HCT116 (cell line): ENCODE results near the gene ANGEL1. TPM values are rescaled to one million over a fixed set of nuclear protein-coding genes. Genes with fewer than 3 reads are reported as not detected.
A peak's percentile ranks its signal among the peaks of the same experiment; 100 is the strongest.

Experiments used
- ATAC-seq: fragments of 200-7000 bp; cut with Tn5 transposase; 2 replicates; pipeline ENCODE4 v1.9.1; 2020; ENCODE audit warnings: mild to moderate bottlenecking, moderate library complexity
- BruUV-seq: library from RNA; stranded (reverse); fragments of 400-500 nt; replicated peaks from 2 replicates; lab custom pipeline; 2021; lab: Mats Ljungman, UMichigan
- CTCF ChIA-PET: fragments of 300-600 bp; sonication (Branson Sonifier 250); formaldehyde crosslinking; loops from one replicate; lab custom pipeline; 2021; ENCODE audit warnings: antibody characterized with exemption; lab: Charles Lee
- POLR2A ChIA-PET: fragments of 300-600, 350-600 bp; sonication (Branson Sonifier 250); formaldehyde crosslinking; loops from one replicate; lab custom pipeline; 2021; ENCODE audit warnings: antibody characterized with exemption; lab: Charles Lee
- RAD21 ChIA-PET, 2 experiments: fragments of 300-600 bp; sonication (Branson Sonifier 250); formaldehyde crosslinking; loops; one replicate each; lab custom pipeline; 2023; ENCODE audit warnings: low total read pairs in 2 of 2; ENCODE audit not compliant: uncharacterized antibody in 2 of 2, unreplicated experiment in 2 of 2, low non-redundant PET in 1 of 2; lab: Charles Lee
- DNase-seq: peaks from one replicate; pipeline ENCODE4 v3.0.0-alpha.2; 2010; ENCODE audit warnings: low read depth, low spot score
- H2AFZ ChIP-seq: fragments of 200-600 bp; shearing (Covaris generic), sonication (generic); 2 replicates; pipeline ENCODE4 v1.6.1; 2017; ENCODE audit warnings: low read depth, mixed run types, mixed read lengths, antibody characterized with exemption, low read length; ENCODE audit not compliant: poor library complexity, severe bottlenecking
- H3K27ac ChIP-seq: 2 replicates; pipeline ENCODE4 v1.5.1; 2012; ENCODE audit warnings: low read depth, low read length
- H3K27me3 ChIP-seq: fragments of 200-600 bp; sonication (generic); 2 replicates; pipeline ENCODE4 v1.6.1; 2016; ENCODE audit warnings: mixed run types, low read length, mixed read lengths; ENCODE audit not compliant: insufficient read depth
- H3K36me3 ChIP-seq, 2 experiments: fragments of 200-500 bp in 1 of 2; fragments of 200-600 bp in 1 of 2; sonication (Bioruptor generic) in 1 of 2; sonication (generic) in 1 of 2; 2 replicates each; pipeline versions ENCODE4 v1.5.1 to v1.6.1; 2014 to 2016; ENCODE audit warnings: low read length in 2 of 2, inconsistent platforms in 1 of 2, mixed read lengths in 1 of 2, mixed run types in 1 of 2; ENCODE audit not compliant: insufficient read depth in 2 of 2, control insufficient read depth in 1 of 2
- H3K4me1 ChIP-seq, 2 experiments: fragments of 200-600 bp in 1 of 2; sonication (generic) in 1 of 2; 2 replicates each; pipeline versions ENCODE4 v1.5.1 to v1.6.1; 2012 to 2017; ENCODE audit warnings: low read length in 2 of 2, inconsistent platforms in 1 of 2, mild to moderate bottlenecking in 1 of 2, mixed read lengths in 1 of 2, mixed run types in 1 of 2, moderate library complexity in 1 of 2; ENCODE audit not compliant: insufficient read depth in 2 of 2, control insufficient read depth in 1 of 2
- H3K4me2 ChIP-seq: fragments of 200-600 bp; sonication (generic); 2 replicates; pipeline ENCODE4 v1.6.1; 2017; ENCODE audit warnings: mixed run types, low read length, mixed read lengths
- H3K4me3 ChIP-seq, 2 experiments: fragments of 200-600 bp in 1 of 2; sonication (generic) in 1 of 2; replicated peaks in 1 of 2; 2 replicates each; pipeline ENCODE4 v1.5.1; 2011 to 2016; ENCODE audit warnings: low read length in 2 of 2, control low read depth in 1 of 2, low read depth in 1 of 2, mild to moderate bottlenecking in 1 of 2, mixed read lengths in 1 of 2, mixed run types in 1 of 2
- H3K79me2 ChIP-seq: fragments of 200-600 bp; sonication (generic); 2 replicates; pipeline ENCODE4 v1.6.1; 2017; ENCODE audit warnings: mild to moderate bottlenecking, mixed run types, low read length, moderate library complexity, mixed read lengths; ENCODE audit not compliant: insufficient read depth
- H3K9ac ChIP-seq: fragments of 200-600 bp; sonication (generic); 2 replicates; pipeline ENCODE4 v1.6.1; 2016; ENCODE audit warnings: low read length, mixed read lengths
- H3K9me2 ChIP-seq: fragments of 200-600 bp; sonication (generic), shearing (Covaris generic); 2 replicates; pipeline ENCODE4 v1.6.1; 2017; ENCODE audit warnings: mixed run types, mild to moderate bottlenecking, moderate library complexity; ENCODE audit not compliant: insufficient read depth
- H3K9me3 ChIP-seq, 2 experiments: fragments of 200-500 bp in 1 of 2; fragments of 200-600 bp in 1 of 2; sonication (Bioruptor generic) in 1 of 2; sonication (generic) in 1 of 2; 2 replicates each; pipeline ENCODE4 v1.6.1; 2014 to 2017; ENCODE audit warnings: low read length in 2 of 2, mixed read lengths in 2 of 2, inconsistent platforms in 1 of 2, low read depth in 1 of 2, mild to moderate bottlenecking in 1 of 2, mixed run types in 1 of 2, moderate library complexity in 1 of 2; ENCODE audit not compliant: control insufficient read depth in 1 of 2, insufficient read depth in 1 of 2
- H4K20me1 ChIP-seq: fragments of 200-600 bp; sonication (generic), shearing (Covaris generic); 2 replicates; pipeline ENCODE4 v1.6.1; 2017; ENCODE audit warnings: mixed run types, mild to moderate bottlenecking, moderate library complexity; ENCODE audit not compliant: insufficient read depth
- CBX3 ChIP-seq: IDR thresholded peaks from 2 replicates; pipeline ENCODE4 v1.6.1; 2012; ENCODE audit warnings: low read depth
- JUND ChIP-seq: IDR thresholded peaks from 2 replicates; pipeline ENCODE4 v1.6.1; 2012
- POLR2A ChIP-seq: IDR thresholded peaks from 2 replicates; pipeline ENCODE4 v1.7.0; 2011; ENCODE audit warnings: borderline replicate concordance; ENCODE audit not compliant: insufficient read depth, insufficient read length; ENCODE audit errors: extremely low read depth
- TCF7L2 ChIP-seq: IDR thresholded peaks from 2 replicates; pipeline ENCODE4 v1.7.0; 2011; ENCODE audit warnings: borderline replicate concordance, inconsistent platforms; ENCODE audit not compliant: insufficient read depth, insufficient read length; ENCODE audit errors: extremely low read depth
- intact Hi-C: fragments of 100-400 bp; cut with micrococcal nuclease; formaldehyde crosslinking; loops from 2 replicates; pipeline ENCODE4 v1.10.0; 2022
- total RNA-seq: library from RNA; stranded (reverse); gene quantifications from one replicate; pipeline ENCODE4 v1.2.1, GENCODE V29; 2021; ENCODE audit not compliant: unreplicated experiment
- TF ChIP-seq, protein P1 (sequence below), 3 experiments: fragments of 200-600 bp in 1 of 3; sonication (generic) in 1 of 3; IDR thresholded peaks in 2 of 3; conservative IDR thresholded peaks in 1 of 3; 2 replicates each; pipeline ENCODE4 v1.5.1; 2012 to 2017; ENCODE audit warnings: low read depth in 2 of 3, low read length in 2 of 3, antibody characterized with exemption in 1 of 3, borderline replicate concordance in 1 of 3, control low read depth in 1 of 3, mild to moderate bottlenecking in 1 of 3, mixed read lengths in 1 of 3, mixed run types in 1 of 3, moderate library complexity in 1 of 3; ENCODE audit not compliant: insufficient read depth in 1 of 3
- TF ChIP-seq, protein P2 (sequence below): IDR thresholded peaks from 2 replicates; pipeline ENCODE4 v1.6.1; 2011; ENCODE audit warnings: mild to moderate bottlenecking, low read length, moderate library complexity; ENCODE audit not compliant: insufficient replicate concordance; ENCODE audit errors: extremely low read depth
- TF ChIP-seq, protein P3 (sequence below): IDR thresholded peaks from 2 replicates; pipeline ENCODE4 v1.6.1; 2012

Gene ANGEL1
- total RNA-seq, 1 experiment from 2014 or later = 20.6 TPM

DNA sequence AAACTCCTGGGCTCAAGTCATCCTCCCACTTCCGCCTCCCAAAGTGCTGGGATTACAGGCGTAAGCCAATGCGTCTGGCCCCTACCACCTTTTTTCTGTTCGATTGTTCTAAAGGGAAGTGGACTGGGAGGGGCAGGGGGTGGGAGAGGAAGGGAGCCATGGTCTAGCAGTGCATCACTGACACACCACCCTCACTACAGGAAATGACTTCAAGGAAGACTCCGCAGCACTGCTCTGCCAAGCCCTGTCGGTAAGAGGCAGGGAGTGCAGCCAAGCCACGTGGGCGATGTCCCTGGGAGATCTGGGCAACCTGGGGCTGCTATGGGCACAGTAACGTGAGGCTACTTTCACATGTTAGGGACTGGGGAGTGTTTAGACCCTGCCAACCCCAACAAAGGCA lies 31.5 kb upstream of the ANGEL1 start:
- intact Hi-C loops = no loop called here
- no TSS peak for BruUV-seq

More for the DNA sequence above, 31.5 kb upstream of the ANGEL1 start:
- RAD21 ChIA-PET = no interaction called here
- H3K4me2 ChIP-seq = peak overlapping the region; percentile 20; the same call in 1 of the 2 replicates
- POLR2A ChIA-PET = no interaction called here
- CTCF ChIA-PET = no interaction called here
- peak overlapping the region; percentile 80 for H2AFZ ChIP-seq
- H3K9ac ChIP-seq = no peak overlapping the region
- peak; percentile 47 for DNase-seq
- H4K20me1 ChIP-seq = no peaks in the 10 kb centered on the region
- H3K9me3 ChIP-seq = no peaks in the 10 kb centered on the region
- H3K4me1 ChIP-seq = peaks cover 14 to 18% of the 10 kb centered on the region in 2 experiments
- peak; percentile 97 for ATAC-seq
- no peaks in the 10 kb centered on the region for H3K9me2 ChIP-seq
- no peak overlapping the region for H3K27ac ChIP-seq
- no peaks in the 10 kb centered on the region for H3K79me2 ChIP-seq
- H3K36me3 ChIP-seq = no peaks in the 10 kb centered on the region
- no peak overlapping the region for H3K4me3 ChIP-seq
- H3K27me3 ChIP-seq = no peaks in the 10 kb centered on the region
- TF ChIP-seq TCF7L2 = peak; percentile 25
- TF ChIP-seq CBX3 = no peak
- no peak for TF ChIP-seq JUND
- TF ChIP-seq POLR2A = no peak
- TF ChIP-seq, protein P1, sequence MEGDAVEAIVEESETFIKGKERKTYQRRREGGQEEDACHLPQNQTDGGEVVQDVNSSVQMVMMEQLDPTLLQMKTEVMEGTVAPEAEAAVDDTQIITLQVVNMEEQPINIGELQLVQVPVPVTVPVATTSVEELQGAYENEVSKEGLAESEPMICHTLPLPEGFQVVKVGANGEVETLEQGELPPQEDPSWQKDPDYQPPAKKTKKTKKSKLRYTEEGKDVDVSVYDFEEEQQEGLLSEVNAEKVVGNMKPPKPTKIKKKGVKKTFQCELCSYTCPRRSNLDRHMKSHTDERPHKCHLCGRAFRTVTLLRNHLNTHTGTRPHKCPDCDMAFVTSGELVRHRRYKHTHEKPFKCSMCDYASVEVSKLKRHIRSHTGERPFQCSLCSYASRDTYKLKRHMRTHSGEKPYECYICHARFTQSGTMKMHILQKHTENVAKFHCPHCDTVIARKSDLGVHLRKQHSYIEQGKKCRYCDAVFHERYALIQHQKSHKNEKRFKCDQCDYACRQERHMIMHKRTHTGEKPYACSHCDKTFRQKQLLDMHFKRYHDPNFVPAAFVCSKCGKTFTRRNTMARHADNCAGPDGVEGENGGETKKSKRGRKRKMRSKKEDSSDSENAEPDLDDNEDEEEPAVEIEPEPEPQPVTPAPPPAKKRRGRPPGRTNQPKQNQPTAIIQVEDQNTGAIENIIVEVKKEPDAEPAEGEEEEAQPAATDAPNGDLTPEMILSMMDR (IDR thresholded peaks at IDR 0.05 in 2 of 3, conservative IDR thresholded peaks at IDR 0.05 in 1 of 3; ENCODE audit: borderline replicate concordance in 1 of 3, insufficient read depth in 1 of 3, low read depth in 2 of 3, low read length in 2 of 3) = peak in 2 of 3 experiments; percentile 34 to 45; a peak in 3 of 6 replicates
- TF ChIP-seq, protein P2, sequence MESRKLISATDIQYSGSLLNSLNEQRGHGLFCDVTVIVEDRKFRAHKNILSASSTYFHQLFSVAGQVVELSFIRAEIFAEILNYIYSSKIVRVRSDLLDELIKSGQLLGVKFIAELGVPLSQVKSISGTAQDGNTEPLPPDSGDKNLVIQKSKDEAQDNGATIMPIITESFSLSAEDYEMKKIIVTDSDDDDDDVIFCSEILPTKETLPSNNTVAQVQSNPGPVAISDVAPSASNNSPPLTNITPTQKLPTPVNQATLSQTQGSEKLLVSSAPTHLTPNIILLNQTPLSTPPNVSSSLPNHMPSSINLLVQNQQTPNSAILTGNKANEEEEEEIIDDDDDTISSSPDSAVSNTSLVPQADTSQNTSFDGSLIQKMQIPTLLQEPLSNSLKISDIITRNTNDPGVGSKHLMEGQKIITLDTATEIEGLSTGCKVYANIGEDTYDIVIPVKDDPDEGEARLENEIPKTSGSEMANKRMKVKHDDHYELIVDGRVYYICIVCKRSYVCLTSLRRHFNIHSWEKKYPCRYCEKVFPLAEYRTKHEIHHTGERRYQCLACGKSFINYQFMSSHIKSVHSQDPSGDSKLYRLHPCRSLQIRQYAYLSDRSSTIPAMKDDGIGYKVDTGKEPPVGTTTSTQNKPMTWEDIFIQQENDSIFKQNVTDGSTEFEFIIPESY = no peak
- TF ChIP-seq, protein P3, sequence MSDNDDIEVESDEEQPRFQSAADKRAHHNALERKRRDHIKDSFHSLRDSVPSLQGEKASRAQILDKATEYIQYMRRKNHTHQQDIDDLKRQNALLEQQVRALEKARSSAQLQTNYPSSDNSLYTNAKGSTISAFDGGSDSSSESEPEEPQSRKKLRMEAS = peak; percentile 67
